Germinal center (tissue), 1 donor: Measurements from ENCODE around the gene ABHD12.

ENCODE experiments used
- DNase-seq: peaks from one replicate; pipeline ENCODE4 v3.0.0; 2012; ENCODE audit warnings: mixed read lengths, low spot score

Gene ABHD12

DNA sequence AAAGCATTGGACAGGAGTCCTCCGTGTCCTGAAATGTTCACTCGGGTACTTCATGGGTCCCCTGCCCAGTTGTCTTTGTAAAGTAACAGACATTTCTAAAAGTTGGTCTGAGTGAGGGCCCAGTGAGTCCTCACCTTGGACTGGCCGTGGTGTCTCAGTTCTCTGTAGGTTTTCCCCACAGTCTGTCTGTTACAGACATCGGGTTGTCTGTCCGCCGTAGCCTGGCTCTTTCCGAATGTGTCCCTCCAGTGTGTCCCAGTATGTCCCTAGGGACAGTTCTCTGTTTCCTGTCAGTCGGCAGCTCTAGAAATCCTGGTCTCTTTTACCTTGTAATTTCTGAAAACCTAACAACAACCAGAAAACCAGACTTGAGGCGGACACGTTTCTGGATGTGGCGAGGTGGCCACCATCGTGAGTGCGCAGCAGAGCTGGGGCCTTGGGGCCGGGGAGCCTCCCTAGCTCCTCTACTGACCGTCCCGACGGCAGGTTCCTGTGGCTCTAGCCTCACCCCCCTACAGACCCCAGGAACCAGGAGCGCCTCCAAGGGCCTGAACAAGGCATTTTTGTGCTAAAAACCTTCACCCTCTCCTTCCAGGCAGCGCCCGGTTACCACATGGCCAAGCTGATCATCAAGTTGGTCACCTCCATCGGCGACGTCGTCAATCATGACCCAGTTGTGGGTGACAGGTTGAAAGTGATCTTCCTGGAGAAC, 100.6 kb downstream of the ABHD12 start:
- DNase-seq, result no peak

- DNase-seq, result no peak
Measured at GRCh38 chr20:25288291-25289181, 102.1 kb downstream of the ABHD12 start.

DNA sequence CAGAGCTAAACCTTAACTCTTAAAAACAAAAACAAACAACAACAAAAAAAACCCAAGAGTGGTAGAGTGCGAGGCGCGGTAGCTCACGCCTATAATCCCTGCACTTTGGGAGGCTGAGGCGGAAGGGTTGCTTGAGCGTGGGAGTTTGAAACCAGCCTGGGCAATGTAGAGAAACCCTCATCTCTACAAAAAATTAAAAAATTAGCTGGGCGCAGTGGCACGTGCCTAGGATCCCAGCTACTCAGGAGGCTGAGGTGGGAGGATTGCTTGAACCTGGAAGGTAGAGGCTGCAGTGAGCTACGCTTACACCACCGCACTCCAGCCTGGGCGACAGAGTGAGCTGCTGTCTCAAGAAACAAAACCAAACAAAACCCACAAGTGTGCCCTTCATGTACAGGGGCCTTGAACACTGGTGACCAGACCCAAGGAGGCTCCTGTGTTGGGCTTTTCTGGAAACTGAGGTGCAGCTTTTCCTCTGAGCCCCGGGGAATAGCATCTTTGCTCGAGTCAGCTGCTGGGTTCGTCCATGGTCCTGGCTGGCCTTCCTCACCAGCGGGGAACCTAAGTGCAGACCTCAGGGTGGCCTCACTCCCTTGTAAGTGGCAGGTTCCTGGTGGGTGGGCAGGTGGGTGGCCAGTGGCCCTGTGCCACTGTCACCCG, 102.9 kb downstream of the ABHD12 start:
- DNase-seq, result no peak

DNA sequence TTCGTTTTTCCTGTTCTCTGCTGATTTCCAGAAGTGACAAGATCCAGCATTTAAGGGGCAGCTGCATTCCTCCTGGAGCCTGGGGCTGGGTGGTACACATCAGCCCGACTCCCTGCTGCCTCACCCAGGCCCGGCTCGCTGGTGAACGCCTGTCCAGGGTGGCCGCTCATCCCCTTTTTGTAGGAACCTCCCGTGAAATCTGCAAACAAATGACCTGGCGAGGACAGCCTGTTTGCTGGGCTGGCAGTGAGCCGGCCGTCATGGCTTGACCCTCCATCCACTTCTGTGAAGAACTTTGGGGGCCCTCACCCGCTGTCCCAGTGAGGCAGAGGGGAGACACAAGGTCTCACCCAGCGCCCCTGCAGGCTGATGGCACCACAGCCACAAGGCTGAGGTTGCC, 103.7 kb downstream of the ABHD12 start:
- no peak for DNase-seq

GRCh38 chr20:25285856-25286798, 104.5 kb downstream of the ABHD12 start:
- no peak for DNase-seq

DNA sequence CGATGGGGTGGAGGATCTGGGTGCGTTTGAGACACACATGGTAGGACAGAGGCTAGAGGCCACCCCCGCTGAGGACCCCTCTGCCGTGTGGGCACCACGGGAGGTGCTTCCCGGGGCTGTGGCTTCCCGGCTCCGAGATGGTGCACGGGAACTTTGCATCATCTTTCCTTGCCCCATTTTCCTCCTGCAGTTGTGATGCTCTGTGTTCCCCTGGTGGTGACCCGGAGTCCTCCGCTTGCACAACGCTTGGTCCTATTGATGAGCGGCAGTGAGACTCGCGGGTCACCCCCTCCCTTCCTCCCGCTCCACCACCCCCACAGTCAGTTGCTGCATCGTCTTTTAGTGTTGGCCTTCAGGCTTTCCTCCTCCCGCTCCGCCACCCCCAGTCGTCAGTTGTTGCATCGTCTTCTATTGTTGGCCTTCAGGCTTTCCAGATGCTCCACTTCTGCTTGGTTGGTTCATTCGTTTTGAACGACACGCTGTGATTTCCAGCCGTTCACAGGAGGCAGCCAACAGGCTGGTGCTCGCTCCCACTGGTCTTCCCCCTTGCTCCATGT, 105.5 kb downstream of the ABHD12 start:
- no peak for DNase-seq

DNA sequence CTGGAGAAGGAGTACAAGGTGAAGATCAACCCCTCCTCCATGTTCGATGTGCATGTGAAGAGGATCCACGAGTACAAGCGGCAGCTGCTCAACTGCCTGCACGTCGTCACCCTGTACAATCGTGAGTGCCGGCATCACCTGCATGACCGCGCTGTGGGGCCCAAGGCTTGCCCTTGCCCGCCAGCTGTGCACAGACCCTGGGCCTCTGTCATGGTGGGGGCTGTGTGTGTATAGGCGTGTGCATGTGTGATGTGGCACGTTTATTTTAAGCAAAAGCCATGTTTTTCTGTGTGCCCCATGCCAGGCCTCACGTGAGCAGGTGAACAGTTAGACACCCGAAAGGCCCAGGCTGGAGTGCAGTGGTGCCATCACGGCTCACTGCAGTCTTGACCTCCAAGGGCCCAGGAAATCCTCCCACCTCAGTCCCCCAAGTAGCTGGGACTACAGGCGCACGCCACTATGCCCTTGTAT, 106.5 kb downstream of the ABHD12 start:
- no peak for DNase-seq

- no peak for DNase-seq
Measured at GRCh38 chr20:25283221-25283951, 107.2 kb downstream of the ABHD12 start.

GRCh38 chr20:25282796-25283195, 107.8 kb downstream of the ABHD12 start:
- no peak for DNase-seq

GRCh38 chr20:25282034-25282781, 108.4 kb downstream of the ABHD12 start:
- no peak for DNase-seq

DNA sequence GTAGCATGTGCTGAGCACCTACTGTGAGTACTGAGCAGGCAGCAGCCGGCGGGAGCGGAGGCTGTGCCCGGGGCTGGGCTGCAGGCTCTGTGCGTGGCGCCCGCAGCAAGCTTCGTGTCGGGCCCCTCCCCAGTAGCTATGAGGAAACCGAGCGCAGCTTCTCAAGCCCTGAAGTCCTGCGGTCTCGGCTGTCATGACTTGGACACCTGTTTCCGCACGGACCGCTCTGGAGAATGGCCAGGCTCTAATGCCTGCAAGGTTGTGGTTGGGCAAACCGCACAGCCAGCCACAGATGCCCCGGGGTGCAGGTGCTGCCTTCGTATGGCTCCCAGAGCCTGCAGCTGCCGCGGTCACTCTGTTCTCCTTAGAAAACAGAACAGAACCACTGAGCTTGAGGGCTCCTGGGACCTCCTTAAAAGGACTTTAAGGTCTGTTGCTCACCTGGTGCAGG, 109.1 kb downstream of the ABHD12 start:
- peak; percentile 65 for DNase-seq

- DNase-seq, result no peak
Measured at GRCh38 chr20:25280574-25281535, 109.8 kb downstream of the ABHD12 start.

DNA sequence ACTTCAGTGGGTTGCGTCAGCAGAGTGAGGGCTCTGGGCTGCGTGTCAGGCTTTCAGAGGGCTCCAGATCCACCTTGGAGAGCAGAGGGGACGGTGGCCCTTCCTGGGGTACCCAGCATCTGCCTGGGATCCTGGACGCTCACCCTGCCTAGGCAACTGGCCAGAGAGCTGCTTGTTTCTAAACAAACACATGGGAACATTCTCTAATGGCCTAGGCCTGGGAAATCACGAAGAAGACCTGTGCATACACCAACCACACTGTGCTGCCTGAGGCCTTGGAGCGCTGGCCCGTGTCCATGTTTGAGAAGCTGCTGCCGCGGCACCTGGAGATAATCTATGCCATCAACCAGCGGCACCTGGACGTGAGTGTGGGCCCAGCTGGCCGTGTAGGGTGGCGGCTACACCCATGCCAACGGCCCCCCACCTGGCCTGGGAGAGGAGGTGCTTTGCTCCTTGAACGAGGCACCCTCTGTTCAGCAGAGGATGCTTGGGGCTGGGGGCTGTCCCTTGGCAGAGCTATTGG, 110.5 kb downstream of the ABHD12 start:
- no peak for DNase-seq

DNA sequence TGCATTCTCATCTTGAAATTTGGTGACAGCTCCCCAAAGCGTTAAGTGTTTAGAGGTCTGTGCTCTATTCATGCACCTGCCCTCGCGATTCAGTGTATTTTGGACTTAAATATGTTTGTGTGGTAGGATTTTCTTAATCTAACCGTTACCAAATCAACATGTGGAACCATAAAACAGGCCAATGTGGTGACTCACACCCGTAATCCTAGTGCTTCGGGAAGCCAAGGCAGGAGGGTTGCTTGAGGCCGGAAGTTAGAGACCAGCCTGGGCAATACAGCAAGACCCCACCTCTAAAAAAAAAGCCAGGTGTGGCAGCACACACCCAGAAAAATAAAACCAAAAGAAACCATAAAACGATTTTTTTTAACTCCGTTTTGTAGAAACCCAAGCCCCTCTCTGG, 111.2 kb downstream of the ABHD12 start:
- DNase-seq, result no peak

GRCh38 chr20:25278636-25279361, 111.8 kb downstream of the ABHD12 start:
- no peak for DNase-seq

GRCh38 chr20:25277941-25278521, 112.6 kb downstream of the ABHD12 start:
- no peak for DNase-seq
